Gastroesophageal sphincter (tissue), 4 donors: ENCODE measurements around the gene CCDC136. TPM values are rescaled to one million over a fixed set of nuclear protein-coding genes. Genes with fewer than 3 reads are reported as not detected.

ENCODE experiments used
- ATAC-seq: fragments of 150-250 bp; one replicate; pipeline ENCODE4 v1.9.1; 2016; ENCODE audit warnings: mild to moderate bottlenecking, moderate library complexity
- H3K27ac ChIP-seq, 4 donors: fragments of 200-600 bp; sonication (generic) in 3 of 4; 1 replicate in 3 of 4; 2 replicates in 1 of 4; pipeline ENCODE4 v1.5.1; 2016 to 2019
- H3K27me3 ChIP-seq: fragments of 200-600 bp; sonication (generic); one replicate; pipeline ENCODE4 v1.5.1; 2019
- H3K36me3 ChIP-seq, 2 donors: fragments of 200-600 bp; sonication (generic); one replicate each; pipeline ENCODE4 v1.5.1; 2019; ENCODE audit warnings: control low read depth in 1 of 2
- H3K4me1 ChIP-seq, 3 donors: fragments of 200-600 bp; sonication (generic); 1 replicate in 2 of 3; 2 replicates in 1 of 3; pipeline ENCODE4 v1.5.1; 2016 to 2019; ENCODE audit warnings: control low read depth in 2 of 3
- H3K4me3 ChIP-seq, 2 donors: fragments of 200-600 bp; sonication (generic); one replicate each; pipeline ENCODE4 v1.5.1; 2019; ENCODE audit warnings: mild to moderate bottlenecking in 1 of 2, moderate library complexity in 1 of 2
- H3K9me3 ChIP-seq, 3 donors: fragments of 200-600 bp; sonication (generic); one replicate each; pipeline ENCODE4 v1.5.1; 2017 to 2019; ENCODE audit warnings: control low read depth in 2 of 3
- EP300 ChIP-seq: sonication (generic); formaldehyde crosslinking; IDR thresholded peaks from one replicate; pipeline ENCODE4 v1.6.1; 2017; ENCODE audit warnings: antibody characterized with exemption, mild to moderate bottlenecking
- POLR2A ChIP-seq, 2 donors: fragments of 450-650 bp; IDR thresholded peaks; one replicate each; pipeline ENCODE4 v1.6.1; 2017; ENCODE audit warnings: antibody characterized with exemption in 2 of 2, mild to moderate bottlenecking in 2 of 2, moderate library complexity in 1 of 2
- POLR2AphosphoS5 ChIP-seq: sonication (generic); formaldehyde crosslinking; IDR thresholded peaks from one replicate; pipeline ENCODE4 v1.6.1; 2017; ENCODE audit warnings: antibody characterized with exemption
- WGBS, 2 donors: methylation state at CpG; one replicate each; pipeline ENCODE4 v1.1.5; 2018; ENCODE audit warnings: low coverage in 1 of 2; 5-methylcytosine and 5-hydroxymethylcytosine counted together
- total RNA-seq, 4 donors: library from RNA; depleted of rRNA; stranded (reverse); fragments of >200 nt; gene quantifications; one replicate each; pipeline ENCODE4 v1.1.0, GENCODE V29; 2016
- TF ChIP-seq, protein P1 (sequence below), 4 experiments: fragments of 200-600 bp in 2 of 4; fragments of 450-650 bp in 2 of 4; sonication (generic) in 1 of 4; IDR thresholded peaks; one replicate each; pipeline ENCODE4 v1.5.1; 2017 to 2019; ENCODE audit warnings: antibody characterized with exemption in 4 of 4, mild to moderate bottlenecking in 2 of 4, moderate library complexity in 2 of 4

Gene CCDC136
- total RNA-seq, 4 donors from 2014 or later: 14.5 to 46.9 (median 21.5) TPM

GRCh38 chr7:128788446-128789412 lies 3.0 kb upstream of the CCDC136 start:
- WGBS, 2 donors: 79 to 92% methylated on average over 4 to 7 of the region's 9 CpGs
- H3K27ac ChIP-seq: peak overlapping the region in 1 of 4 donors; percentile 90

DNA sequence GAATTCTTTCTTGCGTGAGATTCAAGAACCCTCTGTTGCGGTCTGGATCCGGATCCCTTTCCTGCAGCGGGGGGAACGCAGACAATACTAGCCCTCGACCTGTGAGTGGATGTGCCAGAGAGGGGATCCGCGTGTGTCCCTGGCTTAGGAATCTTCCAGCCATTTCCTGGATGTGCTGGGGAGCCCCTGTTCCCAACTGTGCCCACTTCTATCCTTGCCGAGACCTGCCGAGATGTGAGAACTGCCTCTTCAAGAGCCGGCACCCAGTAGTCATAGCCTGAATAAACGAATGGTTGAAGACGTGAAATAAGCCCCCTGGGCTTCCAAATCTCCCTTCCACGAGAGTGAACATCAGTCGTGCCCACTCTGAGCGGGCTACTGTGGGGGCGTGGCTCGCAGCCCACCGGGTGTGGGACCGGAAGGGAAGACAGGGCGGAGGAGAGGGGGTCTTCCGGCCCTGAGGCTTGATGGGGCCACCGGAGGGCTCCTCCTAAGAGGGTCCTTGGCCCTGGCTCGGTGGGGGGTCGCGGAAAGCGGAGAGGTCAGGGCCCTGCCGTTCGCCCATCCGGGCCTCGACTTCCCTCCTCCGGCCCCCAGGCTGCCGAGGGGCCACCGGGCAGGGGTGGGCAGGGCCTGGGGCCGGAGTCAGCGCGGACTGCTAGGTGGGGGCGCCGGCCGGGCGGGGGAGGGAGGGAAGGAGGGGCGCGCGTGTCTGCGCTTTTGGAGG lies 1.3 kb upstream of the CCDC136 start:
- 50% methylated on average over 6 of the region's 45 CpGs; no CpG with 5 or more reads in 1 of the 2 donors for WGBS, 2 donors
- Histone ChIP-seq H3K9me3 (no peaks in the 10 kb centered on the region), H3K27ac (peak overlapping the region; percentile 37 to 90 (median 80)), H3K4me1 (peaks cover 0 to 37% (median 17%) of the 10 kb centered on the region in 3 donors), H3K36me3 (peaks cover 0 to 8% of the 10 kb centered on the region in 2 donors), H3K4me3 (peak overlapping the region; percentile 70 to 79), H3K27me3 (no peaks in the 10 kb centered on the region)
- no peak for TF ChIP-seq POLR2AphosphoS5
- TF ChIP-seq POLR2A (IDR thresholded peaks at IDR 0.05): no peak
- TF ChIP-seq, protein P1, sequence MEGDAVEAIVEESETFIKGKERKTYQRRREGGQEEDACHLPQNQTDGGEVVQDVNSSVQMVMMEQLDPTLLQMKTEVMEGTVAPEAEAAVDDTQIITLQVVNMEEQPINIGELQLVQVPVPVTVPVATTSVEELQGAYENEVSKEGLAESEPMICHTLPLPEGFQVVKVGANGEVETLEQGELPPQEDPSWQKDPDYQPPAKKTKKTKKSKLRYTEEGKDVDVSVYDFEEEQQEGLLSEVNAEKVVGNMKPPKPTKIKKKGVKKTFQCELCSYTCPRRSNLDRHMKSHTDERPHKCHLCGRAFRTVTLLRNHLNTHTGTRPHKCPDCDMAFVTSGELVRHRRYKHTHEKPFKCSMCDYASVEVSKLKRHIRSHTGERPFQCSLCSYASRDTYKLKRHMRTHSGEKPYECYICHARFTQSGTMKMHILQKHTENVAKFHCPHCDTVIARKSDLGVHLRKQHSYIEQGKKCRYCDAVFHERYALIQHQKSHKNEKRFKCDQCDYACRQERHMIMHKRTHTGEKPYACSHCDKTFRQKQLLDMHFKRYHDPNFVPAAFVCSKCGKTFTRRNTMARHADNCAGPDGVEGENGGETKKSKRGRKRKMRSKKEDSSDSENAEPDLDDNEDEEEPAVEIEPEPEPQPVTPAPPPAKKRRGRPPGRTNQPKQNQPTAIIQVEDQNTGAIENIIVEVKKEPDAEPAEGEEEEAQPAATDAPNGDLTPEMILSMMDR (IDR thresholded peaks at IDR 0.05): no peak
- no peak for TF ChIP-seq EP300
- ATAC-seq: peak; percentile 40

More at GRCh38 chr7:128788446-128789412, 3.0 kb upstream of the CCDC136 start:
- no peak overlapping the region for H3K4me3 ChIP-seq
- H3K36me3 ChIP-seq: no peaks in the 10 kb centered on the region
- H3K27me3 ChIP-seq: no peaks in the 10 kb centered on the region
- no peaks in the 10 kb centered on the region for H3K9me3 ChIP-seq
- no peak for ATAC-seq
- peaks cover 0 to 38% (median 18%) of the 10 kb centered on the region in 3 donors for H3K4me1 ChIP-seq
- TF ChIP-seq POLR2A (IDR thresholded peaks at IDR 0.05) (no peak), EP300 (no peak), POLR2AphosphoS5 (no peak)
- TF ChIP-seq, protein P1 (IDR thresholded peaks at IDR 0.05): no peak

DNA sequence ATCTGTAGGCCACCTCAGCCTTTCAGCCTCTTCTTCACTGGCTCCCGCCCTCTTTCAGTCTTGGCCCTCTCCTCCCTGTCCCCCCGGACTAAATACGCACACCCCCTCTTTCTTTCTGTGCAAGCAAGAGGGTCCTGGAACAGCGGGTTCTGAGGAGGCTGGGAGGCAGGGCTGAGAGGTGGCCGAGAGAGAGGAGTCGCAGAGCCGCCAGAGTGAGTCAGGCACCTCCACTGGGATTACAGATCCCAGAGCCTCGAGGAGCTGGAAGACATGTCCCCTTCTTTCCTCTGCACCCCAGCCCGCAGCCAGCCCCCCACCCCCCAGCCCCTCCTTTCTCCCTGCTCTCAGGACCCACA lies 182 bp downstream of the CCDC136 start:
- no peak for TF ChIP-seq POLR2AphosphoS5
- TF ChIP-seq, protein P1 (IDR thresholded peaks at IDR 0.05): no peak
- TF ChIP-seq EP300: no peak
- no peak for TF ChIP-seq POLR2A (IDR thresholded peaks at IDR 0.05)
- Histone ChIP-seq H3K4me1 (peaks cover 0 to 37% (median 17%) of the 10 kb centered on the region in 3 donors), H3K9me3 (no peaks in the 10 kb centered on the region), H3K27ac (peak overlapping the region in 2 of 4 donors; percentile 82 to 90), H3K4me3 (peak overlapping the region; percentile 70 to 79), H3K27me3 (no peaks in the 10 kb centered on the region), H3K36me3 (peaks cover 0 to 8% of the 10 kb centered on the region in 2 donors)
- WGBS, 2 donors: no CpG with 5 or more reads among the region's 9 CpGs
- ATAC-seq: no peak

- Histone ChIP-seq H3K27me3 (no peaks in the 10 kb centered on the region), H3K27ac (peak overlapping the region in 3 of 4 donors; percentile 11 to 90 (median 82)), H3K9me3 (no peaks in the 10 kb centered on the region), H3K4me1 (peaks cover 0 to 37% (median 17%) of the 10 kb centered on the region in 3 donors), H3K36me3 (peaks cover 0 to 8% of the 10 kb centered on the region in 2 donors), H3K4me3 (peak overlapping the region in 1 of 2 donors; percentile 79)
- WGBS, 2 donors: 40 to 51% methylated on average over 1 to 6 of the region's 10 CpGs
- no peak for ATAC-seq
- TF ChIP-seq, protein P1 (IDR thresholded peaks at IDR 0.05): no peak
- no peak for TF ChIP-seq POLR2A (IDR thresholded peaks at IDR 0.05)
- no peak for TF ChIP-seq POLR2AphosphoS5
- TF ChIP-seq EP300: no peak
These were observed 858 bp downstream of the CCDC136 start for GRCh38 chr7:128792471-128793180.
